Liver (tissue), 9 donors: ENCODE measurements around the gene TRIM40. TPM values are rescaled to one million over a fixed set of nuclear protein-coding genes. Genes with fewer than 3 reads are reported as not detected.

ENCODE experiments used
- DNase-seq: peaks from one replicate; pipeline ENCODE4 v3.0.0-alpha.2; 2017; ENCODE audit warnings: low spot score
- H3K27ac ChIP-seq, 2 donors: one replicate each; pipeline ENCODE4 v1.7.0; 2013; ENCODE audit warnings: inconsistent platforms in 2 of 2, low read length in 2 of 2, control low read depth in 1 of 2, low read depth in 1 of 2, mild to moderate bottlenecking in 1 of 2
- H3K27me3 ChIP-seq, 4 donors: one replicate each; pipeline versions ENCODE4 v1.6.1 to v1.7.0; 2013; ENCODE audit warnings: low read length in 3 of 4, inconsistent platforms in 1 of 4, mild to moderate bottlenecking in 1 of 4, moderate library complexity in 1 of 4; ENCODE audit not compliant: control insufficient read depth in 4 of 4, insufficient read depth in 4 of 4
- H3K36me3 ChIP-seq, 4 donors: one replicate each; pipeline versions ENCODE4 v1.6.1 to v1.7.0; 2013; ENCODE audit warnings: low read length in 3 of 4, mild to moderate bottlenecking in 3 of 4, low read depth in 1 of 4, moderate library complexity in 1 of 4; ENCODE audit not compliant: control insufficient read depth in 4 of 4, insufficient read depth in 3 of 4
- H3K4me1 ChIP-seq, 4 donors: one replicate each; pipeline versions ENCODE4 v1.6.1 to v1.7.0; 2013; ENCODE audit warnings: low read length in 3 of 4, mild to moderate bottlenecking in 3 of 4, moderate library complexity in 1 of 4; ENCODE audit not compliant: control insufficient read depth in 4 of 4, insufficient read depth in 4 of 4
- H3K4me3 ChIP-seq, 3 donors: one replicate each; pipeline versions ENCODE4 v1.6.1 to v1.7.0; 2013; ENCODE audit warnings: low read length in 3 of 3, control low read depth in 1 of 3, low read depth in 1 of 3, mild to moderate bottlenecking in 1 of 3
- H3K9ac ChIP-seq, 2 donors: one replicate each; pipeline ENCODE4 v1.7.0; 2013; ENCODE audit warnings: low read length in 2 of 2, mild to moderate bottlenecking in 2 of 2, moderate library complexity in 2 of 2, control low read depth in 1 of 2, low read depth in 1 of 2
- H3K9me3 ChIP-seq, 4 donors: one replicate each; pipeline versions ENCODE4 v1.6.1 to v1.7.0; 2013; ENCODE audit warnings: low read length in 3 of 4; ENCODE audit not compliant: control insufficient read depth in 4 of 4
- EGR1 ChIP-seq, 2 donors: IDR thresholded peaks; 2 replicates each; pipeline ENCODE4 v1.6.1; 2016 to 2018; ENCODE audit warnings: antibody characterized with exemption in 2 of 2, low read depth in 2 of 2
- FOXA1 ChIP-seq: IDR thresholded peaks from 2 replicates; pipeline ENCODE4 v1.6.1; 2016; ENCODE audit warnings: antibody characterized with exemption
- FOXA2 ChIP-seq: IDR thresholded peaks from 2 replicates; pipeline ENCODE4 v1.6.1; 2016; ENCODE audit warnings: antibody characterized with exemption
- GABPA ChIP-seq, 2 donors: IDR thresholded peaks in 1 of 2; conservative IDR thresholded peaks in 1 of 2; 2 replicates each; pipeline ENCODE4 v1.6.1; 2016; ENCODE audit warnings: antibody characterized with exemption in 2 of 2, mild to moderate bottlenecking in 1 of 2, moderate library complexity in 1 of 2
- HNF4A ChIP-seq, 2 donors: conservative IDR thresholded peaks; 2 replicates each; pipeline ENCODE4 v1.6.1; 2016; ENCODE audit warnings: antibody characterized with exemption in 2 of 2, mild to moderate bottlenecking in 2 of 2
- HNF4G ChIP-seq: IDR thresholded peaks from 2 replicates; pipeline ENCODE4 v1.6.1; 2016; ENCODE audit warnings: antibody characterized with exemption
- JUND ChIP-seq, 2 donors: IDR thresholded peaks; 2 replicates each; pipeline ENCODE4 v1.6.1; 2016; ENCODE audit warnings: antibody characterized with exemption in 2 of 2
- MAX ChIP-seq: IDR thresholded peaks from 2 replicates; pipeline ENCODE4 v1.6.1; 2016; ENCODE audit warnings: antibody characterized with exemption
- NR2F2 ChIP-seq: IDR thresholded peaks from 2 replicates; pipeline ENCODE4 v1.6.1; 2016; ENCODE audit warnings: antibody characterized with exemption
- RAD21 ChIP-seq, 2 donors: IDR thresholded peaks; 2 replicates each; pipeline ENCODE4 v1.6.1; 2016; ENCODE audit warnings: antibody characterized with exemption in 2 of 2, mild to moderate bottlenecking in 2 of 2
- REST ChIP-seq: IDR thresholded peaks from 2 replicates; pipeline ENCODE4 v1.6.1; 2016; ENCODE audit warnings: antibody characterized with exemption, mild to moderate bottlenecking
- RXRA ChIP-seq, 2 donors: IDR thresholded peaks; 2 replicates each; pipeline ENCODE4 v1.6.1; 2017 to 2018; ENCODE audit warnings: antibody characterized with exemption in 2 of 2, mild to moderate bottlenecking in 1 of 2
- SP1 ChIP-seq: IDR thresholded peaks from 2 replicates; pipeline ENCODE4 v1.6.1; 2018; ENCODE audit warnings: antibody characterized with exemption, mild to moderate bottlenecking
- TAF1 ChIP-seq: conservative IDR thresholded peaks from 2 replicates; pipeline ENCODE4 v1.6.1; 2016; ENCODE audit warnings: antibody characterized with exemption, mild to moderate bottlenecking
- YY1 ChIP-seq: IDR thresholded peaks from 2 replicates; pipeline ENCODE4 v1.6.1; 2016; ENCODE audit warnings: antibody characterized with exemption, mild to moderate bottlenecking
- WGBS: extraction: QIAGEN DNeasy Blood & Tissue Kit; methylation state at CpG from one replicate; pipeline ENCODE4 v1.1.7; 2013; 5-methylcytosine and 5-hydroxymethylcytosine counted together
- polyA plus RNA-seq, 2 donors: library from polyadenylated mRNA; stranded (reverse) in 1 of 2; unstranded in 1 of 2; fragments of 200-250 nt in 1 of 2; fragments of >200 nt in 1 of 2; fragmentation: Nextera tagmentation in 1 of 2; extraction: Ambion mirVana in 1 of 2; gene quantifications; one replicate each; pipeline versions ENCODE4 v1.2.1 to v1.2.3, GENCODE V29; 2013 to 2015
- total RNA-seq, 2 donors: library from RNA; depleted of rRNA; stranded (reverse); fragments of >200 nt; gene quantifications; one replicate each; pipeline ENCODE4 v1.2.3, GENCODE V29; 2014
- TF ChIP-seq, protein P1 (sequence below): fragments of 150-350 bp; IDR thresholded peaks from 2 replicates; pipeline ENCODE4 v1.5.1; 2017; ENCODE audit warnings: improper control_type of control experiment, low read depth, low read length; ENCODE audit not compliant: missing input control
- TF ChIP-seq, protein P2 (sequence below): IDR thresholded peaks from 2 replicates; pipeline ENCODE4 v1.6.1; 2016; ENCODE audit warnings: antibody characterized with exemption
- TF ChIP-seq, protein P3 (sequence below): IDR thresholded peaks from 2 replicates; pipeline ENCODE4 v1.6.1; 2016; ENCODE audit warnings: antibody characterized with exemption
- donor health status: healthy.
- donor health status: healthy.
- donor health status: healthy.
- donor health status: healthy.
- donor health status: healthy.

TRIM40 gene
- total and polyA plus RNA-seq, 4 donors: 0.51 TPM; not detected in 3

DNA sequence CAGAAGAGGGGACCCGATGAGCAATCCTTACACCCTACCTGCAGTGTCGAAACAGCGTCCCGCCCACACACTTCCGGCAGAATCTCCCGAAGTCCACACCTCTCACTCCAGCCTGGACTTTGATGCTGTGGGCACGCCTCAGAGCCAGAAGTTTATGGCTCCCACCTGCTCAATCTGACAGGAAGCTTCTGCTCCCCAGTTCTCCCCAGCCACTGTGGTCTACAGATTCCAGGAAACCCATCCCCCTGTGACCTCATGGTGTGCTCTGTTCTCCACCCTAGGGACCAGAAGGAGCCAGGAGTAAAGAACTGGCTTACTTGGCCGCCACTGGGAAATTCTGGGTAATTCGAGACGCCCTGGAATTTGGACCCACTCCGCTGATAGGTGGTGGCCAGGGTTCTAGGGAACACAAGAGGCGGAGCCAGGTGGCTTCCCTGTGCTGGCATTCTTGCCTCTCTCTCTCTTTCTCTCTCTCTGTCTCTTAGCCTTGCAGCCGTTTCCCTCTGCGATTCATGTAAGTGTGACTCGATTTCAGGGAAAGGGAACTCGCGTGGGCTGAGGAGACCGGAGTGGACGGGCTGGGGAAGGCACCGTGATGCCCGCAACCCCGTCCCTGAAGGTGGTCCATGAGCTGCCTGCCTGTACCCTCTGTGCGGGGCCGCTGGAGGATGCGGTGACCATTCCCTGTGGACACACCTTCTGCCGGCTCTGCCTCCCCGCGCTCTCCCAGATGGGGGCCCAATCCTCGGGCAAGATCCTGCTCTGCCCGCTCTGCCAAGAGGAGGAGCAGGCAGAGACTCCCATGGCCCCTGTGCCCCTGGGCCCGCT, 27.4 kb downstream of the TRIM40 start, which contains the start of gene TRIM15:
TSS of gene TRIM15 (plus strand) at position 457 of the 828 bp plus-strand sequence. CDS start at position 596, 139 bp downstream.
- H3K4me1 ChIP-seq: peaks cover 0 to 16% (median 5%) of the 10 kb centered on the region in 4 donors
- no peak for TF ChIP-seq FOXA2
- peak; percentile 69 for TF ChIP-seq REST
- peak; percentile 75 for TF ChIP-seq YY1
- TF ChIP-seq JUND (IDR thresholded peaks at IDR 0.05): peak; percentile 30 to 67
- no peak for TF ChIP-seq NR2F2
- TF ChIP-seq, protein P1, sequence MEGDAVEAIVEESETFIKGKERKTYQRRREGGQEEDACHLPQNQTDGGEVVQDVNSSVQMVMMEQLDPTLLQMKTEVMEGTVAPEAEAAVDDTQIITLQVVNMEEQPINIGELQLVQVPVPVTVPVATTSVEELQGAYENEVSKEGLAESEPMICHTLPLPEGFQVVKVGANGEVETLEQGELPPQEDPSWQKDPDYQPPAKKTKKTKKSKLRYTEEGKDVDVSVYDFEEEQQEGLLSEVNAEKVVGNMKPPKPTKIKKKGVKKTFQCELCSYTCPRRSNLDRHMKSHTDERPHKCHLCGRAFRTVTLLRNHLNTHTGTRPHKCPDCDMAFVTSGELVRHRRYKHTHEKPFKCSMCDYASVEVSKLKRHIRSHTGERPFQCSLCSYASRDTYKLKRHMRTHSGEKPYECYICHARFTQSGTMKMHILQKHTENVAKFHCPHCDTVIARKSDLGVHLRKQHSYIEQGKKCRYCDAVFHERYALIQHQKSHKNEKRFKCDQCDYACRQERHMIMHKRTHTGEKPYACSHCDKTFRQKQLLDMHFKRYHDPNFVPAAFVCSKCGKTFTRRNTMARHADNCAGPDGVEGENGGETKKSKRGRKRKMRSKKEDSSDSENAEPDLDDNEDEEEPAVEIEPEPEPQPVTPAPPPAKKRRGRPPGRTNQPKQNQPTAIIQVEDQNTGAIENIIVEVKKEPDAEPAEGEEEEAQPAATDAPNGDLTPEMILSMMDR: no peak
- peak; percentile 94 to 95 for TF ChIP-seq HNF4A (conservative IDR thresholded peaks at IDR 0.05)
- peak; percentile 92 for TF ChIP-seq HNF4G
- peak in 1 of 2 donors; percentile 82 for TF ChIP-seq GABPA (IDR thresholded peaks at IDR 0.05 in 1 of 2, conservative IDR thresholded peaks at IDR 0.05 in 1 of 2)
- TF ChIP-seq TAF1: no peak
- TF ChIP-seq EGR1 (IDR thresholded peaks at IDR 0.05; ENCODE audit: low read depth in 2 of 2): peak; percentile 98
- TF ChIP-seq RXRA (IDR thresholded peaks at IDR 0.05): peak; percentile 39 to 60
- TF ChIP-seq MAX: peak; percentile 56
- no peak for TF ChIP-seq RAD21 (IDR thresholded peaks at IDR 0.05)
- TF ChIP-seq SP1: peak; percentile 94
- TF ChIP-seq, protein P2, sequence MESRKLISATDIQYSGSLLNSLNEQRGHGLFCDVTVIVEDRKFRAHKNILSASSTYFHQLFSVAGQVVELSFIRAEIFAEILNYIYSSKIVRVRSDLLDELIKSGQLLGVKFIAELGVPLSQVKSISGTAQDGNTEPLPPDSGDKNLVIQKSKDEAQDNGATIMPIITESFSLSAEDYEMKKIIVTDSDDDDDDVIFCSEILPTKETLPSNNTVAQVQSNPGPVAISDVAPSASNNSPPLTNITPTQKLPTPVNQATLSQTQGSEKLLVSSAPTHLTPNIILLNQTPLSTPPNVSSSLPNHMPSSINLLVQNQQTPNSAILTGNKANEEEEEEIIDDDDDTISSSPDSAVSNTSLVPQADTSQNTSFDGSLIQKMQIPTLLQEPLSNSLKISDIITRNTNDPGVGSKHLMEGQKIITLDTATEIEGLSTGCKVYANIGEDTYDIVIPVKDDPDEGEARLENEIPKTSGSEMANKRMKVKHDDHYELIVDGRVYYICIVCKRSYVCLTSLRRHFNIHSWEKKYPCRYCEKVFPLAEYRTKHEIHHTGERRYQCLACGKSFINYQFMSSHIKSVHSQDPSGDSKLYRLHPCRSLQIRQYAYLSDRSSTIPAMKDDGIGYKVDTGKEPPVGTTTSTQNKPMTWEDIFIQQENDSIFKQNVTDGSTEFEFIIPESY: peak; percentile 43
- TF ChIP-seq FOXA1: peak; percentile 21
- TF ChIP-seq, protein P3, sequence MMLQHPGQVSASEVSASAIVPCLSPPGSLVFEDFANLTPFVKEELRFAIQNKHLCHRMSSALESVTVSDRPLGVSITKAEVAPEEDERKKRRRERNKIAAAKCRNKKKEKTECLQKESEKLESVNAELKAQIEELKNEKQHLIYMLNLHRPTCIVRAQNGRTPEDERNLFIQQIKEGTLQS: peak; percentile 75
- peak within 1 kb of the TSS; percentile 21 to 61 (median 38) for H3K4me3 ChIP-seq
- H3K9me3 ChIP-seq: no peaks in the 10 kb centered on the region
- no peak for DNase-seq
- H3K27me3 ChIP-seq: no peaks in the 10 kb centered on the region
- H3K36me3 ChIP-seq: peaks cover 0 to 9% (median 6%) of the 10 kb centered on the region in 4 donors
- peak within 1 kb of the TSS in 1 of 2 donors; percentile 76 for H3K9ac ChIP-seq
- WGBS: 48% methylated on average over 31 of the region's 31 CpGs
- peak within 1 kb of the TSS; percentile 74 to 86 for H3K27ac ChIP-seq
